IMR-90 (cell line): Measurements from ENCODE around the gene XRCC3.

Experiments used
- BHLHE40 ChIP-seq: fragments of 150-350 bp; IDR thresholded peaks from 2 replicates; pipeline ENCODE4 v1.6.1; 2016; ENCODE audit warnings: mild to moderate bottlenecking, low read depth, low read length
- FOS ChIP-seq: fragments of 150-350 bp; IDR thresholded peaks from 2 replicates; pipeline ENCODE4 v1.6.1; 2016; ENCODE audit warnings: low read depth, low read length
- MAFK ChIP-seq: IDR thresholded peaks from 2 replicates; pipeline ENCODE4 v1.6.1; 2012; ENCODE audit warnings: low read depth, low read length, improper control_type of control experiment
- MXI1 ChIP-seq: IDR thresholded peaks from 2 replicates; pipeline ENCODE4 v1.6.1; 2012; ENCODE audit warnings: low read depth, mild to moderate bottlenecking, low read length, moderate library complexity, borderline replicate concordance
- POLR2A ChIP-seq: IDR thresholded peaks from 2 replicates; pipeline ENCODE4 v1.6.1; 2012; ENCODE audit warnings: mild to moderate bottlenecking, low read depth, low read length
- RAD21 ChIP-seq: IDR thresholded peaks from 2 replicates; pipeline ENCODE4 v1.6.1; 2012; ENCODE audit warnings: low read length, improper control_type of control experiment
- SMC3 ChIP-seq: fragments of 150-350 bp; IDR thresholded peaks from 2 replicates; pipeline ENCODE4 v1.6.1; 2016; ENCODE audit warnings: low read depth, mild to moderate bottlenecking, antibody characterized with exemption, low read length, moderate library complexity
- TF ChIP-seq, protein P1 (sequence below): conservative IDR thresholded peaks from 2 replicates; pipeline ENCODE4 v1.5.1; 2012; ENCODE audit warnings: mild to moderate bottlenecking, low read depth, low read length, improper control_type of control experiment
- TF ChIP-seq, protein P2 (sequence below): fragments of 150-350 bp; IDR thresholded peaks from 2 replicates; pipeline ENCODE4 v1.6.1; 2016; ENCODE audit warnings: low read depth, mild to moderate bottlenecking, low read length, moderate library complexity, borderline replicate concordance
- TF ChIP-seq, protein P3 (sequence below): fragments of 150-350 bp; IDR thresholded peaks from 2 replicates; pipeline ENCODE4 v1.6.1; 2017; ENCODE audit warnings: mild to moderate bottlenecking, antibody characterized with exemption, low read length, low read depth

DNA sequence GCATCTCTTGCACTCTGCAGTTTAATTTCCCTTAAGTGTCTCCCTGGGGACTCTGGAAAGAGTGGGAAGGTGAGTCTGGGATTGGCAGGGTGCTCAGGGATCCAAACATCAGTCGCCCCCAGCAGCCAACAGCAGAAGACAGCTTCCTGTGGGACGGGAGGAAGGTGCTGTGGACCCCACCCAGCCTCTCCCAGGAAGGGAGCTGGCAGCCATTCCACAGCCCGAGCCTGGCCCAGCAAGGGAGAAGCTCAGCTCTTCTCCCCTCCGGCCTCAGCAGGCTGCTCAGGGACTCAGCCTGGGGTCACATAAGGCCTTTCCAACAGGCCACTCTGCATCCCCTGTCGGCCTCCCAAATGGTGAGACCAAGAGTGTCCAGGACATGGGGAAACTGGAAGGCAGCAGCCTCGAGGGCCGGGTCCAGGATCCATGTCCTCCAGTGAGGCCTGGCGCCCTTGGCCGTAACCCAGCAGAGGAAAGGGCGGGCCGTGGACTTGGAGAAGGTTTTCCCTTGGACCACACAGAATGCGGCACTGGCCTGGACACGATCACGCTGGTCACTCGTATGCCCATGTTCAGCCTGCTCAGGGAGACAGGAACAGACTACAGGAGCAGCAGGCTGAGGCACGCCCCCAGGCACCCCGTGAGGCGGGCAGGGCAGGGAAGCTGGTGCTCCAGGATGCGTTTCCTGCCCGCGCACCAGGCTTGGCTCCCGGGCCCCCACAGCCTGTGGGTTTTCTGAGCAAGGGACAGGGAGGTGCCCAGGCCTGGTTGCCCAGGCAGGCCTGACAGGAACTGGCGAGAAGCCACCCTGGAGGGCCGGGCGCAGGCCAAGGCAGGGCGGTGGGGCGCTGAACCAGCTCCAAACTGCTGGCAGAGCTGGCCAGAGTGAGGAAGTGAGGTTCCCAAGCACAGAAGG is 3.5 kb downstream of the XRCC3 start:
- TF ChIP-seq POLR2A (no peak), BHLHE40 (no peak), MXI1 (no peak), RAD21 (no peak), MAFK (no peak), FOS (no peak), SMC3 (no peak)
- TF ChIP-seq, protein P1, sequence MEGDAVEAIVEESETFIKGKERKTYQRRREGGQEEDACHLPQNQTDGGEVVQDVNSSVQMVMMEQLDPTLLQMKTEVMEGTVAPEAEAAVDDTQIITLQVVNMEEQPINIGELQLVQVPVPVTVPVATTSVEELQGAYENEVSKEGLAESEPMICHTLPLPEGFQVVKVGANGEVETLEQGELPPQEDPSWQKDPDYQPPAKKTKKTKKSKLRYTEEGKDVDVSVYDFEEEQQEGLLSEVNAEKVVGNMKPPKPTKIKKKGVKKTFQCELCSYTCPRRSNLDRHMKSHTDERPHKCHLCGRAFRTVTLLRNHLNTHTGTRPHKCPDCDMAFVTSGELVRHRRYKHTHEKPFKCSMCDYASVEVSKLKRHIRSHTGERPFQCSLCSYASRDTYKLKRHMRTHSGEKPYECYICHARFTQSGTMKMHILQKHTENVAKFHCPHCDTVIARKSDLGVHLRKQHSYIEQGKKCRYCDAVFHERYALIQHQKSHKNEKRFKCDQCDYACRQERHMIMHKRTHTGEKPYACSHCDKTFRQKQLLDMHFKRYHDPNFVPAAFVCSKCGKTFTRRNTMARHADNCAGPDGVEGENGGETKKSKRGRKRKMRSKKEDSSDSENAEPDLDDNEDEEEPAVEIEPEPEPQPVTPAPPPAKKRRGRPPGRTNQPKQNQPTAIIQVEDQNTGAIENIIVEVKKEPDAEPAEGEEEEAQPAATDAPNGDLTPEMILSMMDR = no peak
- TF ChIP-seq, protein P2, sequence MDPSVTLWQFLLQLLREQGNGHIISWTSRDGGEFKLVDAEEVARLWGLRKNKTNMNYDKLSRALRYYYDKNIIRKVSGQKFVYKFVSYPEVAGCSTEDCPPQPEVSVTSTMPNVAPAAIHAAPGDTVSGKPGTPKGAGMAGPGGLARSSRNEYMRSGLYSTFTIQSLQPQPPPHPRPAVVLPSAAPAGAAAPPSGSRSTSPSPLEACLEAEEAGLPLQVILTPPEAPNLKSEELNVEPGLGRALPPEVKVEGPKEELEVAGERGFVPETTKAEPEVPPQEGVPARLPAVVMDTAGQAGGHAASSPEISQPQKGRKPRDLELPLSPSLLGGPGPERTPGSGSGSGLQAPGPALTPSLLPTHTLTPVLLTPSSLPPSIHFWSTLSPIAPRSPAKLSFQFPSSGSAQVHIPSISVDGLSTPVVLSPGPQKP = no peak
- TF ChIP-seq, protein P3, sequence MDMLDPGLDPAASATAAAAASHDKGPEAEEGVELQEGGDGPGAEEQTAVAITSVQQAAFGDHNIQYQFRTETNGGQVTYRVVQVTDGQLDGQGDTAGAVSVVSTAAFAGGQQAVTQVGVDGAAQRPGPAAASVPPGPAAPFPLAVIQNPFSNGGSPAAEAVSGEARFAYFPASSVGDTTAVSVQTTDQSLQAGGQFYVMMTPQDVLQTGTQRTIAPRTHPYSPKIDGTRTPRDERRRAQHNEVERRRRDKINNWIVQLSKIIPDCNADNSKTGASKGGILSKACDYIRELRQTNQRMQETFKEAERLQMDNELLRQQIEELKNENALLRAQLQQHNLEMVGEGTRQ = no peak
